Activated T-helper 2 cell treated with anti-CD3 and anti-CD28 coated beads, Interferon-gamma antibody, Interleukin-2, Interleukin-4, amounts not matched to agents 10 μg/mL and 5 μg/mL and 100 μg/mL, durations not matched to agents 14 hours and 24 hours and 36 hours (primary cell): ENCODE data around the gene GHRL. TPM values are rescaled to one million over a fixed set of nuclear protein-coding genes. Genes with fewer than 3 reads are reported as not detected.

Experiments
- DNase-seq: peaks from one replicate; pipeline ENCODE4 v3.0.0; 2021; ENCODE audit warnings: low spot score
- H3K27ac Mint-ChIP-seq: one replicate; pipeline ENCODE4 v1.8.0; 2021; ENCODE audit warnings: mixed read lengths
- H3K27me3 Mint-ChIP-seq: one replicate; pipeline ENCODE4 v1.8.0; 2021; ENCODE audit warnings: low read depth, mixed read lengths
- H3K36me3 Mint-ChIP-seq: one replicate; pipeline ENCODE4 v1.8.0; 2021; ENCODE audit warnings: low read depth, mixed read lengths
- H3K4me1 Mint-ChIP-seq: one replicate; pipeline ENCODE4 v1.8.0; 2021; ENCODE audit warnings: low read depth, mixed read lengths
- H3K4me3 Mint-ChIP-seq: one replicate; pipeline ENCODE4 v1.8.0; 2021; ENCODE audit warnings: low read depth, mild to moderate bottlenecking, moderate library complexity, mixed read lengths
- H3K9me3 Mint-ChIP-seq: one replicate; pipeline ENCODE4 v1.8.0; 2021; ENCODE audit warnings: mixed read lengths
- intact Hi-C: fragments of 100-400 bp; cut with micrococcal nuclease; formaldehyde crosslinking; loops from one replicate; pipeline ENCODE4 v1.15.1; 2023
- total RNA-seq: library from RNA; stranded (reverse); gene quantifications from 2 replicates; pipeline ENCODE4 v1.2.3, GENCODE V29; 2022

GHRL gene
- total RNA-seq, 1 donor from 2014 or later, result 0.98 TPM

DNA sequence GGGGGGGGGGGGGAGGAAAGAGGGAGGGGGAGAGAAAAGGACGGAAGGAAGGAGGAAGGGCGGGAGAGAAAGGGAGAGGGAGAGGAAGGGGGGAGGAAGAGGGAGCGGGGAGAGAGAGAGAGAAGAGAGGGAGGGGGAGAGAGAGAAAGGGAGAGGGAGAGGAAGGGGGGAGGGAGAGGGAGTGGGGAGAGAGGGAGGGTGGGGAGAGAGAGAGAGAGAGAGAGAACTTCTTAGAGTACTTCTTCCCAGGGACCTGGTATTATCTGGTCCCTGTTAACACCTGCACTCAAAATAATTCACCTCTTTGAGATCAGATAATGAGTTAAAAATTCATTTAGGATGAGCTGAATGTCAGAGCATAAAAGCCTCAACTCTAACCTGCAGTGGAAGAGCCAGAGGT lies 27.1 kb upstream of the GHRL start:
- no peak for DNase-seq
- H3K27ac Mint-ChIP-seq, result peak overlapping the region; percentile 89
- peaks cover 3% of the 10 kb centered on the region for H3K27me3 Mint-ChIP-seq
- H3K9me3 Mint-ChIP-seq, result no peaks in the 10 kb centered on the region
- peaks cover 14% of the 10 kb centered on the region for H3K4me1 Mint-ChIP-seq
- peaks cover 36% of the 10 kb centered on the region for H3K36me3 Mint-ChIP-seq
- intact Hi-C loops, result loop anchor here (5.0 kb wide), 4 partner anchors 203 to 1358 kb away; partner anchors contain the start of genes BRK1, BRPF1, CRELD1 and RAD18
- H3K4me3 Mint-ChIP-seq, result peak overlapping the region; percentile 93

DNA sequence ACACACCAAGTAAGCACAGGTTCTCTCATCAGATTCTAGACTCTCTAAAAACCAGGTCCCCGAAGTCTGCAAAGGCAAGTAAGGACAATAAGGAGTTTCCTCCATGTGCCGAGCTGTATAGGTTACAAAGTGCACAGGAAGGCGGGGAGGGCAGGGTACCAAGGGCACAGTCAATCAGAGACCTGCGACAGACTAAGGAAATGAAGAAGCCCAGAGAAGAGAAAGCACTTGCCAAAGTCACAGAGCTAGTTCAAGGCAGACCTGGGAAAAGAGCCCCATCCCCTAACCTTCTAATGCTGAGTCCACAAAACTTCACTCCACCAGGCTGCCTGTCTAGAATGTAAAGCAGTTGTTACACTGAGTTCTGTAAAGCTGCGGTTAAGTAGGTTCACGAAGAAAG lies 26.5 kb upstream of the GHRL start:
- H3K36me3 Mint-ChIP-seq, result peaks cover 41% of the 10 kb centered on the region
- no peaks in the 10 kb centered on the region for H3K27me3 Mint-ChIP-seq
- peak overlapping the region; percentile 67 for H3K27ac Mint-ChIP-seq
- intact Hi-C loops, result no loop called here
- H3K4me1 Mint-ChIP-seq, result peaks cover 14% of the 10 kb centered on the region
- DNase-seq, result no peak
- H3K4me3 Mint-ChIP-seq, result peak overlapping the region; percentile 93
- H3K9me3 Mint-ChIP-seq, result no peaks in the 10 kb centered on the region

DNA sequence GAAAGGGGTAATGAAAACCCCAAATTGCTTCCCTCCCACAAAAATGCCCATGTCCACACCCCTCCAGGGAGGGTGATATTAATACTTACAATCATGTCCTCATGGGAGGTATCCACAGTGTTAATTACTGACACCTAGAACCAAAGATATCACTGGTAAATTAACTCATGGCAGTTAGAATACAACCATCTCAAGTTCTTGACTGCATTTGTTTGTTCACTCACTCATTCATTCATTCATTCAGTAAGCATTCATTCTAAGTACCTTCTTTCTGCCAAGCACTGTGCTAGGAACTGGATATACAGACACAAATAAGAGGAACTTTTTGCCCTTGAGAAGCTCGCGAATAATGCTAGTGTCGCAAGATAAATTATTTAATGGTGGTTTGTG lies 25.2 kb upstream of the GHRL start:
- Mint-ChIP-seq H3K27me3 (no peaks in the 10 kb centered on the region), H3K27ac (no peak overlapping the region), H3K9me3 (no peaks in the 10 kb centered on the region), H3K4me3 (peak overlapping the region; percentile 45), H3K36me3 (peaks cover 52% of the 10 kb centered on the region), H3K4me1 (peaks cover 14% of the 10 kb centered on the region)
- DNase-seq, result no peak
- intact Hi-C loops, result no loop called here

DNA sequence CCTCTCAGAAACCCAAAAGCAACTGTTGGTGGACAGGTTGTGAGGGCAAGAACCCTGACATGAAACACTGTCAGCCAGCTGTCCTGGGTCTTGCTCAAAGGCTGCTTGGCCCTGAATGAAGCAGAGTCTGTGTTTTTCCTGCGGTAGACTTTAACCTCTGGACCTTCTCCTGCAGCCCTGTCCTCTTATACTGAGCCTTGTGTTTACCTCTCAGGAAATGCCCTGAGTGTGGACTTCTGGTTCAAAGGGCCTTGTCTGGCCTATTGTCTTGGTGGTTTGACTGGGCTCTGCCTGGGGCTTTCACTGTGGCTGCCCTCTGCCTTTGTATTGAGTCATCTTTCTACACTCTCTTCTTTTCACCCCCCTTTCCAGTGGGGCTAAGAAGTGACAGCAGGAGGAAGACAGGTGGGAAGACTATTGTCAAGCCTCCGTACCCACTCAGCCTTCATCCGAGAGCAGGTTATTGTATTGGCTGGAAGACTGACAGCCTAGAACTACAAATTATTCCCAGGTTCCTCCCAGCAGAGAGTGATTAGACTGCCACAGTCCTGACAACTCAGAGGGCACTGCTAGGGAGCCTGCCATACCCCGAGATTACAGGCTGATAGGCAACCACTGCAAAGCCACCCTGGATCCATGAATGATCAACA lies 24.7 kb upstream of the GHRL start:
- H3K36me3 Mint-ChIP-seq, result peaks cover 57% of the 10 kb centered on the region
- H3K27me3 Mint-ChIP-seq, result no peaks in the 10 kb centered on the region
- H3K27ac Mint-ChIP-seq, result no peak overlapping the region
- peaks cover 14% of the 10 kb centered on the region for H3K4me1 Mint-ChIP-seq
- no peaks in the 10 kb centered on the region for H3K9me3 Mint-ChIP-seq
- intact Hi-C loops, result no loop called here
- no peak for DNase-seq
- H3K4me3 Mint-ChIP-seq, result no peak overlapping the region

DNA sequence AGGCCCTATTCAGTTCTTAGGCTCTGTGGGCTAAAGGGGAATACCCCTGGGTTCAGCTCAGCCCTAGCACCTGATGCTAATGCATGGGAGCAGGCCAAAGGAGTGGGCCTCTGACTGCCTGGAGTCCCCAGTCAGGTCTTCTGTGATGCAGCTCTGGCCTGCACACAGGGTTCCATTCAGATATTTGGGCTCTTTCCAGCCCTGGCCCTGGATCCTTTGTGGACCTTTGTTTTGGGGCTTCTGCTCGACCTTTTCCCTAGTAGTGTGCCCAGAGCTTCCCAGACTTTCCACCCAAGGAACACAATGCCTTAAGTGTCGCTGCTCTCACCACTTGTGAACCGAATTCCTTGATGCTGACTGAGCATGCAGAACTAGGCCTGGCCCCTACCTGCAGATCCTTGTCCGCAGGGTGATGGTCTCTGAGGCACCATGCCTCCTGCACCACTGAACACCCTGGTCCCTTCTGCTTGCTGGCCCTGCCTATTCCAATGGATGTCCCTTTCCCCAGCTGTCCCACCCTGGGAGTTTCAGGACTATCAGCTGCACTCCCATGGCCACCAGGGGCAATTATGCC lies 23.1 kb upstream of the GHRL start:
- H3K36me3 Mint-ChIP-seq, result peaks cover 72% of the 10 kb centered on the region

DNA sequence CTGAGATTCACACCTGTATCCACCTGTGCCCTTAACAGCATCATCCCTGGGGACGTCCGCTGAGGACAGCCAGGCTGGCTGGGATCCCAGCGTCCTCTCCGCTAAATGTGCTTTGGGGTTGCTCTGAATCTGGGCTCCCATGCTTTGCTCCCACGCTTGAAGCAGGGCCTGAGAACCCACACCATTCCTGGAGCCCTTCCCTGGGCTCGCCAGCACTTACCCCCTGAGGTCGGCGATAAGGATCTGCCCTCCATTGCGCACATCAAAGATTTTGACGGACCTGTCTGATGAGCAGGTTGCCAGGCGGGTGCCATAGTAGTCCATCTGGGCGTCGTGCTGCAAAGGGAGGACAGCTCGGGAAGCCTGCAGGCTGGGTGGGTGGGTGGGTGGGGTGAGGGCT lies 22.4 kb upstream of the GHRL start:
- peaks cover 78% of the 10 kb centered on the region for H3K36me3 Mint-ChIP-seq
- peaks cover 12% of the 10 kb centered on the region for H3K4me1 Mint-ChIP-seq
- DNase-seq, result no peak

More for the DNA sequence above, 23.1 kb upstream of the GHRL start:
- Mint-ChIP-seq H3K27me3 (no peaks in the 10 kb centered on the region), H3K9me3 (no peaks in the 10 kb centered on the region), H3K27ac (no peak overlapping the region), H3K4me1 (peaks cover 10% of the 10 kb centered on the region), H3K4me3 (no peak overlapping the region)
- intact Hi-C loops, result no loop called here
- no peak for DNase-seq

DNA sequence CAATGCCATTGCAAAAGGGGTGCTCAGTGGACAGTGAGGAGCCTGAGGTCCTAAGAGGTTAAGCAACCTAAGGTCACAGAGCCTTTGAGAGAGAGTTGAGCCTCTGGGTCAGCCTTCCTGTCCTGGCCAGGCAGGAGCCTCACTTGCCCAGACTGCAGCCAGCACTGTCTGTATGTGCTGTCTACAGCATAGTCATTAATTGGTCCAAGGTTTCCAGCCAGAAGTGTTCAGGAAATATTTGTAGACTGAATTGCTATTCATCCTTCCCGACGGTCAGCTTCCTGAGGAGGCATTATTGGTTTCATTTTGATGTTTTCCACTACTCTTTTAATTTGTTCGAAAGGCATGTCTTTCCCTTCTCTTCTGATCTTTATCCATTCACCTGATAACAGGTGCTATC lies 20.1 kb upstream of the GHRL start:
- Mint-ChIP-seq H3K27ac (no peak overlapping the region), H3K36me3 (peaks cover 78% of the 10 kb centered on the region), H3K9me3 (no peaks in the 10 kb centered on the region), H3K4me3 (no peak overlapping the region), H3K4me1 (peaks cover 2% of the 10 kb centered on the region), H3K27me3 (no peaks in the 10 kb centered on the region)
- no peak for DNase-seq
- intact Hi-C loops, result no loop called here

More for the DNA sequence above, 22.4 kb upstream of the GHRL start:
- Mint-ChIP-seq H3K27ac (no peak overlapping the region), H3K4me3 (no peak overlapping the region), H3K27me3 (no peaks in the 10 kb centered on the region), H3K9me3 (no peaks in the 10 kb centered on the region)
- intact Hi-C loops, result no loop called here

DNA sequence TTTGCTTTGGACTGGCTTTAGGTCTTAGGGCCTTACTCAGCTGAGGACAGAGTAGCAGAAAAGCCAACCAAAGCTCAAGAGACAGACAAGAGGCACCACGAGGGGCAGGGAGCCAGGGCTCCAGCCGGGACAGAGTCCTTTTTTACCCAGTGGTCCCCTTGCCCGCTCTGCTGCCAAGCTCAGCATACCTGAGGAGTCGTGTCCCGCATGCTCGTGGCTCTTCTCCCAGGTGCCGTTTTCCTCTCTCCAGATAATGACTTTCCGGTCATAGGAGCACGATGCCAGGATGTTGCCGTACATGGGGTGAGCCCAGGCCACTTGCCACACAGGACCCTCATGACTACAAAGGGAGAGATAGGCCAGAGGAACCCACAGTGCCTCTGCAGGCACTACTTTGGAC lies 19.6 kb upstream of the GHRL start:
- Mint-ChIP-seq H3K27ac (no peak overlapping the region), H3K9me3 (no peaks in the 10 kb centered on the region), H3K27me3 (no peaks in the 10 kb centered on the region), H3K4me3 (no peak overlapping the region), H3K36me3 (peaks cover 78% of the 10 kb centered on the region), H3K4me1 (peaks cover 2% of the 10 kb centered on the region)
- no peak for DNase-seq
- intact Hi-C loops, result no loop called here

DNA sequence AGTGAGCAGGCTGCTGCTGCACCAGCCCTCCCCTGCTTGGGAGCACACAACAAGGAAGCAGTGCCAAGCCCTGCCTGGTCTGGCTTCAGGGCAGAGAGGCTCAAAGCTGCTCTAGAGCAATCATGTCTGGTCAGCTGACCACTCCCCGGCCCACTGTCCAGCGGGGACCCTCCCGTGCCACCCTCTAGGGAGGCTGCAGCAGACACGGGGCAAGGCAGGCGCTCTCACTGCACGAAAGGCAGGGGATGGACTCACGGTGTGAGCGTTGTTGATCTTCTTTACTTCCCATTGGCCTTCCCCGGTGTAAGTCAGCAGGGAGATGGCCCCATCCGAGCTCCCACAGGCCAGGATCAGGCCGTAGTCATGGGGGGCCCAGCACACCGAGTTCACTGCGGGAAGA lies 19.0 kb upstream of the GHRL start:
- Mint-ChIP-seq H3K4me1 (peaks cover 2% of the 10 kb centered on the region), H3K36me3 (peaks cover 78% of the 10 kb centered on the region), H3K9me3 (no peaks in the 10 kb centered on the region), H3K4me3 (no peak overlapping the region), H3K27me3 (no peaks in the 10 kb centered on the region), H3K27ac (no peak overlapping the region)
- intact Hi-C loops, result no loop called here
- no peak for DNase-seq

DNA sequence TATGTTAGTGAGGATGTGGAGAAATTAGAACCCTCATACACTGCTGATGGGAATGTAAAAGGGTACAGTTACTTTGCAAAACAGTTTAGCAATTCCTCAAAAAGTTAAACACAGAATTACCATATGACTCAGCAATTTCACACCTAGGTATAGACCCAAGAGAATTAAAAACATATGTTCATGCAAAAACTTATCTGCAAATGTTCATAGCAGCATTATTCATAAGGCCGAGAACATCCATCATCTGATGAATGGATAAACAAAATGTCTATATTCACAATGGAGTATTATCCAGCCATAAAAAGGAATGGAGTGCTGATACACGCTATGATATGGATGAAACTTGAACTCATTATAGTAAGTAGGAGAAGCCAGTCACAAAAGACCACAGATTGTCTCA lies 17.8 kb upstream of the GHRL start:
- Mint-ChIP-seq H3K9me3 (no peaks in the 10 kb centered on the region), H3K27ac (no peak overlapping the region), H3K4me3 (no peak overlapping the region), H3K36me3 (peaks cover 82% of the 10 kb centered on the region), H3K27me3 (no peaks in the 10 kb centered on the region), H3K4me1 (peaks cover 2% of the 10 kb centered on the region)
- DNase-seq, result no peak
- intact Hi-C loops, result no loop called here

DNA sequence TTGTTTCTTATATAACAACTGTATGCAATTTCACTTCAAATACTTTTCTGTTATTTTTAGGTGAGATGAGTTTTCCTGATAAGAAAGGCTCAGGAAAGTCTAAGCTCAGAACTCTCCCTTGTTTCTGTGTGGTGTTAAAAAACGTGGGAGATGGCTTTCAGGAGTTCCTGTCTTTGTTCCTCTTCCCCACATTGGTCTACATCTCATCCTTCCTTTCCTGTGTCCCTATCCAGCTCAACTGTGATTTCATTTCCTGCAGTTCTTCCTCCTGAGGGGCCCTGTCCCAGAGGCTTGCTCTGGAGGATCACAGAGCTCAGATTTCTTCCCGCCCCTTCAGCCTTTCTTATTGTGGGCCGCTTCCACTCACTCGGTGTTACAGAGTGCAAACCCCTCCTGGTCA lies 17.0 kb upstream of the GHRL start:
- DNase-seq, result no peak
- peaks cover 2% of the 10 kb centered on the region for H3K4me1 Mint-ChIP-seq
- peak overlapping the region; percentile 12 for H3K27ac Mint-ChIP-seq
- intact Hi-C loops, result no loop called here
- H3K27me3 Mint-ChIP-seq, result no peaks in the 10 kb centered on the region
- H3K36me3 Mint-ChIP-seq, result peaks cover 86% of the 10 kb centered on the region
- no peaks in the 10 kb centered on the region for H3K9me3 Mint-ChIP-seq
- no peak overlapping the region for H3K4me3 Mint-ChIP-seq

DNA sequence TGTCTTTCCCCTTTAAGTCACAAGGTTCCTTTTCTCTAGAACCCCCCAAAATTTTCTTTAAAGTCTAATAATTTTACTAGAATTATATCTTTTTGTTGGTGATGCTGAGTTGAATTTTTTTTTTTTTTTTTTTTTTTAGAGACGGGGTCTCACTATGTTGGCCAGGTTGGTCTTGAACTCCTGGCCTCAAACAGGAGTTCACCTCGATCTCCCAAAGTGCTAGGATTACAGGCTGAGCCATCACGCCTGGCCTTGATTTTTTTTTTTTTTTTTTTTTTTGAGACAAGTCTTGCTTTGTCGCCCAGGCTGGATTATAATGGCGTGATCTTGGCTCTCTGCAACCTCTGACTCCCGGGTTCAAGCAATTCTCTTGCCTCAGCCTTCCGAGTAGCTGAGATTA lies 15.9 kb upstream of the GHRL start:
- Mint-ChIP-seq H3K9me3 (no peaks in the 10 kb centered on the region), H3K4me1 (peaks cover 2% of the 10 kb centered on the region), H3K27me3 (no peaks in the 10 kb centered on the region), H3K36me3 (peaks cover 86% of the 10 kb centered on the region), H3K27ac (no peak overlapping the region), H3K4me3 (no peak overlapping the region)
- intact Hi-C loops, result no loop called here
- DNase-seq, result no peak

DNA sequence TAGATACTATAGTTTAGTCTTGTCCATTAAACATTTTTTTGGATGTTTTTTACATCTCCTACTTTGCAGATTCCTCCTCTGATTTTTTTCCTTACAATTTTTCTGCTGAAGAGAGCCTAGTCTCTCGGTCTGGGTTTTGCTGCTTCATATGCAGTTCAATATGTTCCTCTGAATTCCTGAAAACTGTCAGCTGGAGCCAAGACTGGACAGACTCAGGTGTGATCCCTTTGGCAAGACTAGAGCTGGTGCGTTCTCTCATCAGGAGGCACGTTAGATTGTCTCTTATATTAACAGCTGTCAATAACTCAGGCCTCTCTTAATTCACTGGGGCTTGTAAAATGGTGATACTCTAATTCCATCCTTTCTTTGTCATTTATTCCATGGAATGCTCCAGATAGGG lies 13.4 kb upstream of the GHRL start:
- H3K36me3 Mint-ChIP-seq, result peaks cover 87% of the 10 kb centered on the region
- H3K4me3 Mint-ChIP-seq, result no peak overlapping the region
- no peak for DNase-seq
- H3K4me1 Mint-ChIP-seq, result peaks cover 2% of the 10 kb centered on the region
- intact Hi-C loops, result no loop called here
- no peak overlapping the region for H3K27ac Mint-ChIP-seq
- no peaks in the 10 kb centered on the region for H3K9me3 Mint-ChIP-seq
- no peaks in the 10 kb centered on the region for H3K27me3 Mint-ChIP-seq
